ENCODE measurements around the gene TFE3. TPM values are rescaled to one million over a fixed set of nuclear protein-coding genes. Genes with fewer than 3 reads are reported as not detected.
A peak's percentile ranks its signal among the peaks of the same experiment; 100 is the strongest.

The TFE3 gene
- total and polyA plus RNA-seq, 8 donors: 13.0 to 42.2 (median 27.6) TPM

DNA sequence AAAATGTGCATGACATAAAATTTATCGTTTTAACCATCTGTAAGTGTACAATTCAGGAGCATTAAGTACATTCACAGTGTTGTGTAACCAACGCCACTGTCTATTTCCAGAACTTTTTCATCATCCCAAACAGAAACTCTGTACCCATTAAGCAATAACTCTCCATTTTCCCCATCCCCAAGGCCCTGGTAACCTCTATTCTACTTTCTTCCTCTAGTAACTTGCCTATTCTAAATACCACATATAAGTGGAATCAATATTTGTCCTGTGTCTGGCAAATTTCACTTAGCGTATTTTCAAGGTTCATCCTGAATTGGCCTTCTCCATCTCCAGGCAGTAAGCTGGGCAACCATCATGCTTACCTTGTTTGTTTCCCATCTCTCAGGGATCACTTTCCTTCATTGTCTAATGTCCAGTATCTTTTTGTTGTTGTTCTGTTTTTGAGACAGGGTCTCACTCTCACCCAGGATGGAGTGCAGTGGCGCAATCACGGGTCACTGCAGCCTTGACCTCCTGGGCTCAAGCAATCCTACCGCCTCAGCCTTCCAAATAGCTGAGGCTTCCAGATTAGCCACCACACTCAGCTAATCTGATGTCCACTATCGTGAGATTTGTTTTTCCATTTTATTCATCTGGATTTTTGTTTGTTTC, 23.4 kb downstream of the TFE3 start:
- 79 to 87% (median 82%) methylated on average over 7 of the region's 7 CpGs for WGBS, 5 donors
- TF ChIP-seq POLR2A (IDR thresholded peaks at IDR 0.05) (no peak), POLR2AphosphoS5 (IDR thresholded peaks at IDR 0.05) (no peak)
- TF ChIP-seq, protein P1, sequence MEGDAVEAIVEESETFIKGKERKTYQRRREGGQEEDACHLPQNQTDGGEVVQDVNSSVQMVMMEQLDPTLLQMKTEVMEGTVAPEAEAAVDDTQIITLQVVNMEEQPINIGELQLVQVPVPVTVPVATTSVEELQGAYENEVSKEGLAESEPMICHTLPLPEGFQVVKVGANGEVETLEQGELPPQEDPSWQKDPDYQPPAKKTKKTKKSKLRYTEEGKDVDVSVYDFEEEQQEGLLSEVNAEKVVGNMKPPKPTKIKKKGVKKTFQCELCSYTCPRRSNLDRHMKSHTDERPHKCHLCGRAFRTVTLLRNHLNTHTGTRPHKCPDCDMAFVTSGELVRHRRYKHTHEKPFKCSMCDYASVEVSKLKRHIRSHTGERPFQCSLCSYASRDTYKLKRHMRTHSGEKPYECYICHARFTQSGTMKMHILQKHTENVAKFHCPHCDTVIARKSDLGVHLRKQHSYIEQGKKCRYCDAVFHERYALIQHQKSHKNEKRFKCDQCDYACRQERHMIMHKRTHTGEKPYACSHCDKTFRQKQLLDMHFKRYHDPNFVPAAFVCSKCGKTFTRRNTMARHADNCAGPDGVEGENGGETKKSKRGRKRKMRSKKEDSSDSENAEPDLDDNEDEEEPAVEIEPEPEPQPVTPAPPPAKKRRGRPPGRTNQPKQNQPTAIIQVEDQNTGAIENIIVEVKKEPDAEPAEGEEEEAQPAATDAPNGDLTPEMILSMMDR (IDR thresholded peaks at IDR 0.05): no peak
- intact Hi-C loops (cut with DNase I; ENCODE audit: low total_unique reads): no loop called here
- H3K36me3 ChIP-seq: peaks cover 0 to 3% (median 0%) of the 10 kb centered on the region in 4 donors
- no peak overlapping the region for H3K4me3 ChIP-seq
- H3K27ac ChIP-seq: no peak overlapping the region
- H3K27me3 ChIP-seq: no peaks in the 10 kb centered on the region
- no peak for DNase-seq
- H3K9me3 ChIP-seq: peaks cover 0 to under 1% (median 0%) of the 10 kb centered on the region in 4 donors
- H3K4me1 ChIP-seq: no peaks in the 10 kb centered on the region

DNA sequence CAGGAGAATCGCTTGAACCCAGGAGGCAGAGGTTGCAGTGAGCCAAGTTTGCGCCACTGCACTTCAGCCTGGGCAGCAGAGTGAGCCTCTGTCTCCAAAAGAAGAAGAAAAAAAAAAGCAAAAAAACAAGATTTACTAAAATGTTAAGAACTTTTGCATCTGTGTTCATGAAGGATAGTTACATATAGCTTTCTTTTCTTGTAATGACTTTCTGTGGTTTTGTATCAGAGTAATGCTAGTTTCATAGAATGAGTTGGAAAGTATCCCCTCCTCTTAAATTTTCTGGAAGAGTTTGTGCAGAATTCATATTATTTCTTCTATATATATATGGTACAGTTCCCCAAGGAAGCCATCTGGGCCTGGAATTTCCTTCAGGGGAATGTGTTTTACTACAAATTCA, 24.1 kb downstream of the TFE3 start:
- TF ChIP-seq POLR2AphosphoS5 (IDR thresholded peaks at IDR 0.05) (no peak), EP300 (IDR thresholded peaks at IDR 0.05) (no peak), POLR2A (IDR thresholded peaks at IDR 0.05) (no peak)
- TF ChIP-seq, protein P1 (IDR thresholded peaks at IDR 0.05): no peak
- H3K9me3 ChIP-seq: no peaks in the 10 kb centered on the region
- 78 to 91% (median 81%) methylated on average over 2 of the region's 2 CpGs for WGBS, 5 donors
- H3K4me3 ChIP-seq: no peak overlapping the region
- H3K36me3 ChIP-seq: no peaks in the 10 kb centered on the region
- DNase-seq: no peak
- no peaks in the 10 kb centered on the region for H3K27me3 ChIP-seq
- intact Hi-C loops (cut with DNase I; ENCODE audit: low total_unique reads): no loop called here
- no peaks in the 10 kb centered on the region for H3K4me1 ChIP-seq
- H3K27ac ChIP-seq: no peak overlapping the region

DNA sequence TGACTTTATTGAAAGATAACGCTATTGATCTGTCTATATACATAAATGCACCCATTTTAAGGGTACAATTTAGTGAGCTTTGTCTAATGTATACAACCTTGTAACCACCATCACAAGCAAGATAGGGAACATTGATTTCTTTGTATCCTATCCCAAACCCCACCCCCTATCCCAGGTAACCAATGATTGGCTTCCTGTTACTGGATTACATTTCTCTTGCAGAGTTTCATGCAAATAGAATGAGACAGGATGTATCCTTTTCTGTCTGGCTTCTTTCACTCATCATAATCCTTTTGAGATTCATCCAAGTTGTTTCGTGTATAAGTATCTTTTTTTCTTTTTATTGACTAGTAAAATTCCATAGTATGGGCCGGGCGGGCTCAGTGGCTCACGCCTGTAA, 39.5 kb downstream of the TFE3 start:
- intact Hi-C loops (cut with DNase I; ENCODE audit: low total_unique reads): no loop called here
- DNase-seq: no peak
- H3K27me3 ChIP-seq: no peaks in the 10 kb centered on the region
- peaks cover 0 to 4% (median under 1%) of the 10 kb centered on the region in 4 donors for H3K36me3 ChIP-seq
- H3K9me3 ChIP-seq: peaks cover 0 to 9% (median 4%) of the 10 kb centered on the region in 4 donors
- TF ChIP-seq EP300 (IDR thresholded peaks at IDR 0.05) (no peak), POLR2A (IDR thresholded peaks at IDR 0.05) (no peak), POLR2AphosphoS5 (IDR thresholded peaks at IDR 0.05) (no peak)
- TF ChIP-seq, protein P1 (IDR thresholded peaks at IDR 0.05): no peak
- H3K4me3 ChIP-seq: no peak overlapping the region
- WGBS, 5 donors: 83 to 88% (median 86%) methylated on average over 5 of the region's 5 CpGs
- H3K27ac ChIP-seq: no peak overlapping the region
- H3K4me1 ChIP-seq: peaks cover 0 to 17% (median 10%) of the 10 kb centered on the region in 4 donors

DNA sequence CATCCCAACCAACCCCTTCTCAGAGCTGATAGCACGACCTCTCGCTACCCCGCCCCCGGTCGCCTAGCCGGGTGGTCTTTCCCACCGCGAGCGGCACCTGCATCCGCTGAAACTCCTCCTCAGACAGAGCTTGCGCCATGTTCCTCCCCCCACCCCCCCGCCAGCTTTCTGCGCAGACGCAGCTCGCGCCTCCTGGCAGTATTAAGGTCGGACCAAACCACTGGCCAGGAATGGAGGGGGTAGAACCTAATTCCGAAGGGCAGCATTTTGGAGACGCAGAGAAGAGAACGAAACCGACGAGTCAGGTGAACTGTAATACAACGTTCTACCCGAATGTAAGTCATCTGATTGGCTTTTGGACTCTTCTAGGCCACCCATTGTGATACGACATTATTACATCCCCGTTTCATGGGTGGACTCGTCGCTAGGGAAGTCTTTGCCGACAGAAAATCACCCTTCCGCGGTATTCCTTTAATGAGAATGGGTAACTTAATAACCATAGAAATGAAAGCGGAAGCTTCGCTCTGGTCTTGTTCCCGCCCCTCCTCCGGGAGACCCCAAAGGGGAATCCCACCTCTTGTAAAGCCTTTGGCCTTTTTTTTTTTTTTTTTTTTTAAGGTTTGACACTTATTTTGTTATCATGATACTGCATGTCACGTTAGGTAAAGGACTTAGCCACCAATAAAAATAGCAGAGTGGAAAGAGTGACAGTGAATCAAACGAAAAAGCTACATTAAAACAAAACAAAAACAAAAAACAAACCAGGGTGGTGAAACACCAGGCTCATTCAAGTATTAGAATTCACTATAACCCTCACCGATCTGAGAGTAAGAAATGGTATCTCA, 40.8 kb downstream of the TFE3 start, which contains the start of gene GRIPAP1:
Gene GRIPAP1, minus strand, starts transcription at position 174 of the 845 bp plus-strand sequence. Its CDS starts 35 bp downstream, at position 139.
- TF ChIP-seq POLR2AphosphoS5 (IDR thresholded peaks at IDR 0.05): peak in 1 of 3 donors; percentile 33
- TF ChIP-seq, protein P1 (IDR thresholded peaks at IDR 0.05): no peak
- WGBS, 5 donors: 1 to 39% (median 4%) methylated on average over 15 to 38 of the region's 38 CpGs
- no peaks in the 10 kb centered on the region for H3K27me3 ChIP-seq
- peak within 1 kb of the TSS; percentile 60 to 70 (median 67) for H3K4me3 ChIP-seq
- H3K9me3 ChIP-seq: peaks cover 0 to 9% (median 5%) of the 10 kb centered on the region in 4 donors
- DNase-seq: peak; percentile 71 to 93
- intact Hi-C loops (cut with DNase I; ENCODE audit: low total_unique reads): no loop called here
- peak within 1 kb of the TSS; percentile 70 to 87 (median 83) for H3K27ac ChIP-seq
- H3K4me1 ChIP-seq: peaks cover 0 to 17% (median 11%) of the 10 kb centered on the region in 4 donors
- H3K36me3 ChIP-seq: peaks cover 0 to 18% (median 12%) of the 10 kb centered on the region in 4 donors
